ENCODE measurements around the gene LMNTD2. TPM values are rescaled to one million over a fixed set of nuclear protein-coding genes. Genes with fewer than 3 reads are reported as not detected.

The LMNTD2 gene
- total and polyA plus RNA-seq, 2 donors, result 0.37 to 1.2 TPM

GRCh38 chr11:544817-545166 is 15.7 kb downstream of the LMNTD2 start:
- no peak for DNase-seq (ENCODE audit: extremely low spot score)
- Histone ChIP-seq H3K4me1 (ENCODE audit: insufficient read depth) (no peaks in the 10 kb centered on the region), H3K36me3 (ENCODE audit: insufficient read depth) (no peaks in the 10 kb centered on the region), H3K4me3 (ENCODE audit: low read depth, low read length) (no peak overlapping the region), H3K27ac (ENCODE audit: low read depth) (no peak overlapping the region)
- 89% methylated on average over 5 of the region's 5 CpGs for WGBS

- no peaks in the 10 kb centered on the region for H3K4me1 ChIP-seq (ENCODE audit: insufficient read depth)
- WGBS, result 91% methylated on average over 20 of the region's 20 CpGs
- DNase-seq (ENCODE audit: extremely low spot score), result no peak
- H3K4me3 ChIP-seq (ENCODE audit: low read depth, low read length), result no peak overlapping the region
- no peak overlapping the region for H3K27ac ChIP-seq (ENCODE audit: low read depth)
- H3K36me3 ChIP-seq (ENCODE audit: insufficient read depth), result no peaks in the 10 kb centered on the region
Observed at GRCh38 chr11:541433-541885, 19.1 kb downstream of the LMNTD2 start.

- DNase-seq (ENCODE audit: extremely low spot score), result no peak
- WGBS, result 85% methylated on average over 23 of the region's 23 CpGs
- Histone ChIP-seq H3K4me3 (ENCODE audit: low read depth, low read length) (no peak overlapping the region), H3K36me3 (ENCODE audit: insufficient read depth) (no peaks in the 10 kb centered on the region), H3K4me1 (ENCODE audit: insufficient read depth) (no peaks in the 10 kb centered on the region), H3K27ac (ENCODE audit: low read depth) (no peak overlapping the region)
Observed at GRCh38 chr11:540583-541432, 19.7 kb downstream of the LMNTD2 start.

- Histone ChIP-seq H3K4me3 (ENCODE audit: low read depth, low read length) (no peak overlapping the region), H3K27ac (ENCODE audit: low read depth) (no peak overlapping the region), H3K4me1 (ENCODE audit: insufficient read depth) (no peaks in the 10 kb centered on the region), H3K36me3 (ENCODE audit: insufficient read depth) (no peaks in the 10 kb centered on the region)
- DNase-seq (ENCODE audit: extremely low spot score), result no peak
- 89% methylated on average over 8 of the region's 8 CpGs for WGBS
Observed at GRCh38 chr11:539971-540481, 20.5 kb downstream of the LMNTD2 start.

GRCh38 chr11:538431-539051 is 22.0 kb downstream of the LMNTD2 start:
- no peak overlapping the region for H3K27ac ChIP-seq (ENCODE audit: low read depth)
- no peak overlapping the region for H3K4me3 ChIP-seq (ENCODE audit: low read depth, low read length)
- no peak for DNase-seq (ENCODE audit: extremely low spot score)
- no peaks in the 10 kb centered on the region for H3K4me1 ChIP-seq (ENCODE audit: insufficient read depth)
- WGBS, result 91% methylated on average over 20 of the region's 20 CpGs
- H3K36me3 ChIP-seq (ENCODE audit: insufficient read depth), result no peaks in the 10 kb centered on the region

- WGBS, result 49% methylated on average over 19 of the region's 19 CpGs
- Histone ChIP-seq H3K36me3 (ENCODE audit: insufficient read depth) (no peaks in the 10 kb centered on the region), H3K27ac (ENCODE audit: low read depth) (no peak overlapping the region), H3K4me3 (ENCODE audit: low read depth, low read length) (peak overlapping the region; percentile 11), H3K4me1 (ENCODE audit: insufficient read depth) (no peaks in the 10 kb centered on the region)
- DNase-seq (ENCODE audit: extremely low spot score), result no peak
Observed at GRCh38 chr11:537622-538430, 22.7 kb downstream of the LMNTD2 start.

- Histone ChIP-seq H3K27ac (ENCODE audit: low read depth) (peak within 1 kb of the TSS; percentile 60), H3K4me1 (ENCODE audit: insufficient read depth) (no peaks in the 10 kb centered on the region), H3K36me3 (ENCODE audit: insufficient read depth) (peaks cover 2% of the 10 kb centered on the region), H3K4me3 (ENCODE audit: low read depth, low read length) (peak within 1 kb of the TSS; percentile 11)
- DNase-seq (ENCODE audit: extremely low spot score), result no peak
- 2% methylated on average over 93 of the region's 93 CpGs for WGBS
Observed at GRCh38 chr11:536841-537621, 23.5 kb downstream of the LMNTD2 start, which contains the start of gene LRRC56. LRRC56 (plus strand) TSS chr11:537527; CDS start chr11:540685, 3,158 bp downstream.

- peaks cover 7% of the 10 kb centered on the region for H3K36me3 ChIP-seq (ENCODE audit: insufficient read depth)
- H3K4me1 ChIP-seq (ENCODE audit: insufficient read depth), result no peaks in the 10 kb centered on the region
- H3K27ac ChIP-seq (ENCODE audit: low read depth), result peak within 1 kb of the TSS; percentile 87
Observed at GRCh38 chr11:535519-536454, 24.8 kb downstream of the LMNTD2 start, which contains the start of gene HRAS. HRAS (minus strand) TSS chr11:535576.

GRCh38 chr11:535210-535518 is 25.4 kb downstream of the LMNTD2 start:
- WGBS, result 2% methylated on average over 49 of the region's 56 CpGs
- H3K27ac ChIP-seq (ENCODE audit: low read depth), result peak overlapping the region; percentile 87

More at GRCh38 chr11:535519-536454, 24.8 kb downstream of the LMNTD2 start, which contains the start of gene HRAS:
- DNase-seq (ENCODE audit: extremely low spot score), result peak; percentile 77
- WGBS, result 3% methylated on average over 97 of the region's 97 CpGs
- H3K4me3 ChIP-seq (ENCODE audit: low read depth, low read length), result peak within 1 kb of the TSS; percentile 86

GRCh38 chr11:534396-535209 is 25.9 kb downstream of the LMNTD2 start:
- no peaks in the 10 kb centered on the region for H3K4me1 ChIP-seq (ENCODE audit: insufficient read depth)
- no peak for DNase-seq (ENCODE audit: extremely low spot score)
- WGBS, result 9% methylated on average over 66 of the region's 66 CpGs

More at GRCh38 chr11:535210-535518, 25.4 kb downstream of the LMNTD2 start:
- Histone ChIP-seq H3K4me3 (ENCODE audit: low read depth, low read length) (peak overlapping the region; percentile 86), H3K36me3 (ENCODE audit: insufficient read depth) (peaks cover 7% of the 10 kb centered on the region), H3K4me1 (ENCODE audit: insufficient read depth) (no peaks in the 10 kb centered on the region)
- no peak for DNase-seq (ENCODE audit: extremely low spot score)

GRCh38 chr11:533586-534395 is 26.7 kb downstream of the LMNTD2 start:
- no peaks in the 10 kb centered on the region for H3K4me1 ChIP-seq (ENCODE audit: insufficient read depth)

More at GRCh38 chr11:534396-535209, 25.9 kb downstream of the LMNTD2 start:
- Histone ChIP-seq H3K36me3 (ENCODE audit: insufficient read depth) (peaks cover 7% of the 10 kb centered on the region), H3K4me3 (ENCODE audit: low read depth, low read length) (peak overlapping the region; percentile 86), H3K27ac (ENCODE audit: low read depth) (peak overlapping the region; percentile 87)

More at GRCh38 chr11:533586-534395, 26.7 kb downstream of the LMNTD2 start:
- Histone ChIP-seq H3K36me3 (ENCODE audit: insufficient read depth) (peaks cover 7% of the 10 kb centered on the region), H3K4me3 (ENCODE audit: low read depth, low read length) (peak overlapping the region; percentile 86), H3K27ac (ENCODE audit: low read depth) (no peak overlapping the region)
- no peak for DNase-seq (ENCODE audit: extremely low spot score)
- WGBS, result 94% methylated on average over 37 of the region's 37 CpGs
